PFSK-1 (cell line): ENCODE results near the gene CYTH3.

ENCODE experiments used
- FOXP2 ChIP-seq: optimal IDR thresholded peaks from 2 replicates; pipeline ENCODE3; 2011; ENCODE audit warnings: borderline replicate concordance, control low read depth, inconsistent platforms; ENCODE audit not compliant: insufficient read depth; ENCODE audit errors: extremely low read length, extremely low read depth
- POLR2AphosphoS5 ChIP-seq: IDR thresholded peaks from 2 replicates; pipeline ENCODE4 v1.6.1; 2012; ENCODE audit warnings: low read depth, mild to moderate bottlenecking, control low read depth, low read length, moderate library complexity
- REST ChIP-seq, 2 experiments: IDR thresholded peaks; 2 replicates each; pipeline versions ENCODE4 v1.6.1 to v1.8.0; 2011 to 2012; ENCODE audit warnings: low read depth in 2 of 2, low read length in 2 of 2, control low read depth in 1 of 2, inconsistent platforms in 1 of 2, mild to moderate bottlenecking in 1 of 2, moderate library complexity in 1 of 2; ENCODE audit not compliant: insufficient read depth in 1 of 2
- SIN3A ChIP-seq: IDR thresholded peaks from 2 replicates; pipeline ENCODE4 v1.6.1; 2012; ENCODE audit warnings: mild to moderate bottlenecking, low read length, moderate library complexity, borderline replicate concordance; ENCODE audit not compliant: insufficient read depth
- TAF1 ChIP-seq: IDR thresholded peaks from 2 replicates; pipeline ENCODE4 v1.6.1; 2012; ENCODE audit warnings: low read length, control low read depth, borderline replicate concordance; ENCODE audit not compliant: insufficient read depth

The CYTH3 gene

DNA sequence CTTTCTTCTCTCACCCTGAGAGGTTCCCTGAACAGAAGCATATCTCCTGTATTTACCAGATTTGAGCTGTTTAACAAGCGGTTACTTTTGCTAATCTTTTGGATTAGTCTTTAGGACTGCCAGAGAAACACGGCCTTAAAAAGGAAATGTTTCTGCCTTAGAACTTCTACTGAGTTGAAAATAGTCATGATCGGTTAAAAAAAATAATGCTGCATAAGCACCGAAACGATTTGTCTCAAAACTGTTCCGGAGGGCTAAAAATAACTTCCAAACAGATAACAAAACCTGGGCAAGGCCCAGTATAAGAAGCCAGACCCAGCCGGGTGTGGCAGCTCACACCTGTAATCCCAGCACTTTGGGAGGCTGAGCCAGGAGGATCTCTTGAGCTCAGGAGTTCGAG is 43.3 kb upstream of the CYTH3 start:
- TF ChIP-seq REST (IDR thresholded peaks at IDR 0.05; ENCODE audit: insufficient read depth in 1 of 2, low read depth in 2 of 2, low read length in 2 of 2): no peak
- no peak for TF ChIP-seq FOXP2
- TF ChIP-seq SIN3A: no peak
- no peak for TF ChIP-seq POLR2AphosphoS5
- no peak for TF ChIP-seq TAF1

DNA sequence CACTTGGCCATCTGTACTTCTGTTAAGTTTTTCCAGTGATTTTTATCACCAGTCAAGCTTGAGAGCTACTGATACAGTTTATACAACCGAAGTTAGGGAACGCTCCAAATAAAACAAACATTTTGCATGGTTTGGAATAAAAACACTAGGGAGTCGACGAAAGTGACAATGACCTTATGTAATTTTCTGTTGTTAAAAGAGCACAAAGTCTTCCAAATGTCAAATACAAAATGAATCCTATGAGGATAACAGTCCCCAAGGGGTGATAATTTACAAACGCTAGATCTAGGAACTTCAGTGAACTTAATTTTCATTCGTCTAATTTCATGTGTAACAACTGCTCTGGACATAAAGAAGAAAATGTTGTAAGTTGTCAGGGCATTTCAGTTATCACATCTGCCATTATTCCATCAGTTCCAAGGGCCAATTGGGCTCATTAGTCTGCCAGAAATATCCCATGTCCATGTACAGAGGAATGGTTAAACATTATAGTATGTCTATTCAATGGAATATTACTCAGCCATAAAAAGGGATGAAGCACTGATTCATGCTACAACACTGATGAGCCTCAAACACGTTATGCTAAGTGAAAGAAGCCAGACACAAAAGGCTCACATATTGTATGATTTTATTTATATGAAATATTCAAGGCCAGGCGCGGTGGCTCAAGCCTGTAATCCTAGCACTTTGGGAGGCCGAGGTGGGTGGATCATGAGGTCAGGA is 38.0 kb upstream of the CYTH3 start:
- no peak for TF ChIP-seq POLR2AphosphoS5
- no peak for TF ChIP-seq FOXP2
- TF ChIP-seq TAF1: no peak
- no peak for TF ChIP-seq SIN3A
- no peak for TF ChIP-seq REST (IDR thresholded peaks at IDR 0.05; ENCODE audit: insufficient read depth in 1 of 2, low read depth in 2 of 2, low read length in 2 of 2)

GRCh38 chr7:6307762-6308161 is 35.3 kb upstream of the CYTH3 start:
- no peak for TF ChIP-seq FOXP2
- no peak for TF ChIP-seq TAF1
- no peak for TF ChIP-seq POLR2AphosphoS5
- no peak for TF ChIP-seq SIN3A
- no peak for TF ChIP-seq REST (IDR thresholded peaks at IDR 0.05; ENCODE audit: insufficient read depth in 1 of 2, low read depth in 2 of 2, low read length in 2 of 2)

DNA sequence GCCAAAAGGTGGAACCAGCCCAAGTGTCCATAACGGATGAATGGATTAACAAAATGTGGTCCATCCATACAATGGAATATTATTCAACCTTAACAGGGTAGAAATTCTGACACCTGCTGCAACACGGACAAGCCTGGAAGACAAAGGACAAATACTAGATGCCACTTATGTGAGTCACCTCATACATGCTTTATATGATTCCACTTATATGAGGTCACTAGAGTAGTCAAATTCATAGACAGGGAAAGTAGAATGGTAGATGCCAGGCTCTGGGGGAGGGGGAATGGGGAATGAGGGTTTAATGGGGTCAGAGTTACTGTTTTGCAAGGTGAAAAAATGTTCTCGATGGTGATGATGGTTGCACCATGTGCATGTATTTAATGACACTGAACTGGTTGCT is 34.0 kb upstream of the CYTH3 start:
- TF ChIP-seq REST (IDR thresholded peaks at IDR 0.05; ENCODE audit: insufficient read depth in 1 of 2, low read depth in 2 of 2, low read length in 2 of 2) (no peak), FOXP2 (no peak), TAF1 (no peak), SIN3A (no peak), POLR2AphosphoS5 (no peak)
